ENCODE measurements around the gene ASS1. TPM values are rescaled to one million over a fixed set of nuclear protein-coding genes. Genes with fewer than 3 reads are reported as not detected.

The ASS1 gene
- total RNA-seq, 1 experiment from 2014 or later, result 255 TPM

DNA sequence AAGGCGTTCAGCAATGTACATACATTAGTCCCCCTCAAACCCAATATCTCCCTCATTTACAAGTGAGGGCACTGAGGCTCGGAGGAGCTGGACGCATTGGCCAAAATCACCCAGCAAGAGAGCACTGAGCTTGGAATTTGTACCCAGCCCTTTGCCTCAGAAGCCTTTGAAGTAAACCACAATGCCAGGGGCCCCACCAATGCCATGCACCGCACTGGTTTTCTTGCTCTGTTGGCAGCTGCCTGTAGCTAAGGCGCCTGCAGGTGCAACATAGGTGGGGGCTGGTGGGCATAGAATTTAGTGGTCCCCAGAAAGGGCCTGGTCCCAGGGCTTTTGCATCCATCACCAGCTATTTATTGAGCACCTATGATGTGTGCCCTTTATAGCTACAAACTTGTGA is 97.3 kb downstream of the ASS1 start:
- Histone ChIP-seq H3K27ac (no peak overlapping the region), H3K4me3 (no peak overlapping the region), H3K27me3 (ENCODE audit: insufficient read depth, low read depth) (no peaks in the 10 kb centered on the region), H3K36me3 (ENCODE audit: low read depth) (no peaks in the 10 kb centered on the region), H4K20me1 (ENCODE audit: insufficient read depth) (no peaks in the 10 kb centered on the region), H3K79me2 (ENCODE audit: low read depth) (no peaks in the 10 kb centered on the region), H3K4me2 (no peak overlapping the region), H3K9me3 (ENCODE audit: insufficient read depth, low read depth) (no peaks in the 10 kb centered on the region), H3F3A (ENCODE audit: insufficient read depth, low read depth) (peaks cover 21% of the 10 kb centered on the region), H2AFZ (no peak overlapping the region), H3K9me2 (ENCODE audit: insufficient read depth) (no peaks in the 10 kb centered on the region), H3K4me1 (replicated peaks; ENCODE audit: insufficient read depth) (peaks cover 6% of the 10 kb centered on the region)
- TF ChIP-seq EZH2 (IDR thresholded peaks at IDR 0.05; ENCODE audit: low read depth), result no peak
- TF ChIP-seq, protein P1, sequence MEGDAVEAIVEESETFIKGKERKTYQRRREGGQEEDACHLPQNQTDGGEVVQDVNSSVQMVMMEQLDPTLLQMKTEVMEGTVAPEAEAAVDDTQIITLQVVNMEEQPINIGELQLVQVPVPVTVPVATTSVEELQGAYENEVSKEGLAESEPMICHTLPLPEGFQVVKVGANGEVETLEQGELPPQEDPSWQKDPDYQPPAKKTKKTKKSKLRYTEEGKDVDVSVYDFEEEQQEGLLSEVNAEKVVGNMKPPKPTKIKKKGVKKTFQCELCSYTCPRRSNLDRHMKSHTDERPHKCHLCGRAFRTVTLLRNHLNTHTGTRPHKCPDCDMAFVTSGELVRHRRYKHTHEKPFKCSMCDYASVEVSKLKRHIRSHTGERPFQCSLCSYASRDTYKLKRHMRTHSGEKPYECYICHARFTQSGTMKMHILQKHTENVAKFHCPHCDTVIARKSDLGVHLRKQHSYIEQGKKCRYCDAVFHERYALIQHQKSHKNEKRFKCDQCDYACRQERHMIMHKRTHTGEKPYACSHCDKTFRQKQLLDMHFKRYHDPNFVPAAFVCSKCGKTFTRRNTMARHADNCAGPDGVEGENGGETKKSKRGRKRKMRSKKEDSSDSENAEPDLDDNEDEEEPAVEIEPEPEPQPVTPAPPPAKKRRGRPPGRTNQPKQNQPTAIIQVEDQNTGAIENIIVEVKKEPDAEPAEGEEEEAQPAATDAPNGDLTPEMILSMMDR (conservative IDR thresholded peaks at IDR 0.05), result no peak
- CTCF ChIA-PET, result interaction anchor here (0.6 kb wide), 1 partner anchor 42 kb away, joined by 3 read pairs; no protein-coding TSS in a partner anchor
- POLR2A ChIA-PET (ENCODE audit: unreplicated experiment), result no interaction called here
- intact Hi-C loops (cut with micrococcal nuclease; ENCODE audit: unreplicated experiment), result no loop called here
- no TSS peak for BruUV-seq (replicated peaks)
- no peak for DNase-seq

DNA sequence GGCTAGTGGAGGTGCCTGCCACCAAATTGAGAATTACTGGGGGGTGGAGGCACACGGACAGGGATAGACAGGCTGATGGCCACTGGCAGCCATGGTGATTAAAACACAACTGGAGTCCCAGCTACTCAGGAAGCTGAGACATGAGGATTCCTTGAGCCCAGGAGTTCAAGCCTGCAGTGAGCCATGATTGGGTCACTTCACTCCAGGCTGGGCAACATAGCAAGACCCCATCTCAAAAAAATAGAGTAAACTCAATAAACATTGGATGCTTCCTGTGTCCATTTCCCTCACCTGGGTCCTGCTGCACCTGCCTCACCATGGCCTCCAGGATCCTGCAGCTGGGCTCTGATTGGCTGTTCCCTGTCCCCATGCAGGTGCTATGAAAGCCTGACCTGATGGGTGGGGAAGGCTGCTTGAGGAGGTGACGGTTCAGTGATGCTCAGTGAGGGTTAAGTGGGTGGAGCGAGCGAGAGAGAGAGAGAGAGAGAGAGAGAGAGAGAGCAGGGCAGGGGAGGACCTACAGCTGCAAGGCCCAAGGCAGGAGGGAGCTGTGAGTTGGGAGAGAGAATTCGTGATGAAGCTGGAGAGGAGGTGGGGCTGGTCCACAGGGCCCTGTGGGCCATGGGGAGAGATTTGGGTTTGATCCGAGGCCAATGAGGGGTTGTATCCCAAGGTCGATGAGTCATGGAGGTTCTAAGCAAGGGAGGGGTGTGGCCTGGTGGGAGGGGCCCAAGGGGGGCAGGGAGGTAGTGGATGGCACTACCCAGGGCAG is 97.9 kb downstream of the ASS1 start:
- Histone ChIP-seq H2AFZ (no peak overlapping the region), H4K20me1 (ENCODE audit: insufficient read depth) (no peaks in the 10 kb centered on the region), H3K9me2 (ENCODE audit: insufficient read depth) (no peaks in the 10 kb centered on the region), H3K9me3 (ENCODE audit: insufficient read depth, low read depth) (no peaks in the 10 kb centered on the region), H3K27ac (no peak overlapping the region), H3K36me3 (ENCODE audit: low read depth) (no peaks in the 10 kb centered on the region), H3F3A (ENCODE audit: insufficient read depth, low read depth) (peaks cover 21% of the 10 kb centered on the region), H3K4me3 (no peak overlapping the region), H3K4me1 (replicated peaks; ENCODE audit: insufficient read depth) (peaks cover 6% of the 10 kb centered on the region), H3K79me2 (ENCODE audit: low read depth) (no peaks in the 10 kb centered on the region), H3K4me2 (no peak overlapping the region), H3K27me3 (ENCODE audit: insufficient read depth, low read depth) (no peaks in the 10 kb centered on the region)
- DNase-seq, result peak in 1 of 2 experiments; percentile 31
- intact Hi-C loops (cut with micrococcal nuclease; ENCODE audit: unreplicated experiment), result no loop called here
- BruUV-seq (replicated peaks), result no TSS peak
- TF ChIP-seq, protein P1 (conservative IDR thresholded peaks at IDR 0.05), result no peak
- no peak for TF ChIP-seq EZH2 (IDR thresholded peaks at IDR 0.05; ENCODE audit: low read depth)
- POLR2A ChIA-PET (ENCODE audit: unreplicated experiment), result interaction anchor here (0.6 kb wide), 1 partner anchor 286 kb away, joined by 25 read pairs; no protein-coding TSS in a partner anchor
- CTCF ChIA-PET, result no interaction called here

DNA sequence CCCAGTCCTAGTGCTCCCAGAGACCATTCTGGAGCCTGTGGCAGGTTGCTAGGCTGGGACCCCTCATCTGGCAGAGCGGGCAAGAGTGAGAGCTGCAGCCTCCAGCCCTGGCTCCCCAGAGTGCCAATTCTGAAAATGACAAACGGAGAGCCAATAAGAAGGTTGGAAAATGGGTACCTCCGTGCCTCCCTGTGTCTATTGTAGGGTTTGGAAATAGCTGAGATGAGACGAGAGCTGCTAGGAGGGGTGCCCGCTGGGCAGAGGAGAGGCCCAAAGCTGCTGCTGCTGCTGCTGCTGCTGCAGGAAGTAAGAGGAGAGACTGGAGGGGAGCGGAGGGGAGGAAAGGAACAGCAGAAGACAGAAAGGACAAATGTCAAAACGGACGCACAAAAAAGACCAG is 98.6 kb downstream of the ASS1 start:
- CTCF ChIA-PET, result no interaction called here
- no peak for DNase-seq
- no peak overlapping the region for H3K4me2 ChIP-seq
- H3K36me3 ChIP-seq (ENCODE audit: low read depth), result no peaks in the 10 kb centered on the region
- no peak overlapping the region for H2AFZ ChIP-seq
- H3K27me3 ChIP-seq (ENCODE audit: insufficient read depth, low read depth), result no peaks in the 10 kb centered on the region
- no peaks in the 10 kb centered on the region for H3K79me2 ChIP-seq (ENCODE audit: low read depth)
- H3K9me3 ChIP-seq (ENCODE audit: insufficient read depth, low read depth), result no peaks in the 10 kb centered on the region
- no peak overlapping the region for H3K27ac ChIP-seq
- POLR2A ChIA-PET (ENCODE audit: unreplicated experiment), result interaction anchor here (0.6 kb wide), 1 partner anchor 287 kb away, joined by 25 read pairs; no protein-coding TSS in a partner anchor
- H3K4me1 ChIP-seq (replicated peaks; ENCODE audit: insufficient read depth), result peaks cover 6% of the 10 kb centered on the region
- H3K4me3 ChIP-seq, result no peak overlapping the region
- peaks cover 18% of the 10 kb centered on the region for H3F3A ChIP-seq (ENCODE audit: insufficient read depth, low read depth)
- TF ChIP-seq, protein P1 (conservative IDR thresholded peaks at IDR 0.05), result no peak
- TF ChIP-seq EZH2 (IDR thresholded peaks at IDR 0.05; ENCODE audit: low read depth), result no peak
- no peaks in the 10 kb centered on the region for H4K20me1 ChIP-seq (ENCODE audit: insufficient read depth)
- no peaks in the 10 kb centered on the region for H3K9me2 ChIP-seq (ENCODE audit: insufficient read depth)
- no TSS peak for BruUV-seq (replicated peaks)
- intact Hi-C loops (cut with micrococcal nuclease; ENCODE audit: unreplicated experiment), result no loop called here

Data from PC-9 (cell line).